SU-DHL-6 (cell line): Measurements from ENCODE around the gene USP54.

Experiments used
- H2AFZ ChIP-seq: fragments of 200-600 bp; sonication (generic); 2 replicates; pipeline ENCODE4 v1.6.1; 2014; ENCODE audit warnings: low read depth, mild to moderate bottlenecking, moderate library complexity, mixed read lengths, antibody characterized with exemption, low read length; ENCODE audit not compliant: severe bottlenecking
- H3F3A ChIP-seq: fragments of 200-600 bp; shearing (Covaris generic); 2 replicates; pipeline ENCODE4 v1.6.0; 2016; ENCODE audit warnings: antibody characterized with exemption, mild to moderate bottlenecking; ENCODE audit not compliant: insufficient read depth
- H3K27ac ChIP-seq: fragments of 200-600 bp; sonication (generic); 2 replicates; pipeline ENCODE4 v1.5.1; 2016; ENCODE audit warnings: low read depth, mild to moderate bottlenecking, low read length, moderate library complexity, mixed read lengths
- H3K27me3 ChIP-seq: fragments of 200-600 bp; sonication (generic), shearing (Covaris generic); 2 replicates; pipeline ENCODE4 v1.6.0; 2014; ENCODE audit warnings: mild to moderate bottlenecking, low read length
- H3K36me3 ChIP-seq: fragments of 200-600 bp; sonication (generic); 2 replicates; pipeline ENCODE4 v1.6.1; 2014; ENCODE audit warnings: mild to moderate bottlenecking, low read length, mixed read lengths
- H3K4me2 ChIP-seq: fragments of 300-600, 200-600 bp; shearing (Covaris generic), sonication (generic); 2 replicates; pipeline ENCODE4 v1.6.0; 2014; ENCODE audit warnings: low read length, low read depth, mild to moderate bottlenecking; ENCODE audit not compliant: poor library complexity, severe bottlenecking
- H3K4me3 ChIP-seq: fragments of 200-600 bp; sonication (generic); 2 replicates; pipeline ENCODE4 v1.5.1; 2014; ENCODE audit warnings: antibody characterized with exemption, low read length, mild to moderate bottlenecking, mixed read lengths; ENCODE audit not compliant: insufficient read depth, poor library complexity, severe bottlenecking
- H3K79me2 ChIP-seq: fragments of 200-600 bp; sonication (generic); 2 replicates; pipeline ENCODE4 v1.6.1; 2014; ENCODE audit warnings: mild to moderate bottlenecking, low read length, moderate library complexity; ENCODE audit not compliant: insufficient read depth
- H3K9ac ChIP-seq: fragments of 200-600 bp; sonication (generic); 2 replicates; pipeline ENCODE4 v1.7.0; 2014; ENCODE audit warnings: mild to moderate bottlenecking, low read length
- H3K9me2 ChIP-seq: fragments of 200-600 bp; sonication (generic); replicated peaks from 2 replicates; pipeline ENCODE4 v1.6.1; 2014; ENCODE audit warnings: low read length; ENCODE audit not compliant: insufficient read depth
- H3K9me3 ChIP-seq: fragments of 200-600 bp; sonication (generic); 2 replicates; pipeline ENCODE4 v1.6.1; 2014; ENCODE audit warnings: low read length, mixed read lengths; ENCODE audit not compliant: insufficient read depth
- H4K20me1 ChIP-seq: fragments of 200-600 bp; sonication (generic); 2 replicates; pipeline ENCODE4 v1.6.1; 2014; ENCODE audit warnings: low read depth, mild to moderate bottlenecking, antibody characterized with exemption, low read length, moderate library complexity, mixed read lengths
- CTCF ChIP-seq: fragments of 200-600 bp; sonication (generic); IDR thresholded peaks from one replicate; pipeline ENCODE4 v1.5.1; 2017; ENCODE audit warnings: antibody characterized with exemption, mild to moderate bottlenecking, low read length, moderate library complexity; ENCODE audit not compliant: insufficient read depth, poor library complexity, severe bottlenecking
- EZH2phosphoT487 ChIP-seq: fragments of 200-600 bp; sonication (generic), shearing (Covaris generic); conservative IDR thresholded peaks from 2 replicates; pipeline ENCODE4 v1.6.1; 2018; ENCODE audit warnings: mild to moderate bottlenecking, antibody characterized with exemption, low read length, moderate library complexity, mixed read lengths

USP54 gene

GRCh38 chr10:73517166-73517888 is 73.8 kb downstream of the USP54 start:
- Histone ChIP-seq H3K9me2 (no peaks in the 10 kb centered on the region), H3K9ac (no peak overlapping the region), H3K79me2 (no peaks in the 10 kb centered on the region), H2AFZ (no peak overlapping the region), H4K20me1 (no peaks in the 10 kb centered on the region), H3K36me3 (no peaks in the 10 kb centered on the region), H3K4me3 (no peak overlapping the region), H3K4me2 (no peak overlapping the region), H3K27me3 (no peaks in the 10 kb centered on the region), H3F3A (no peaks in the 10 kb centered on the region), H3K27ac (no peak overlapping the region), H3K9me3 (no peaks in the 10 kb centered on the region)
- TF ChIP-seq EZH2phosphoT487: no peak
- TF ChIP-seq CTCF: no peak

- TF ChIP-seq CTCF (no peak), EZH2phosphoT487 (no peak)
- Histone ChIP-seq H3K4me2 (no peak overlapping the region), H3K79me2 (no peaks in the 10 kb centered on the region), H3F3A (no peaks in the 10 kb centered on the region), H3K27ac (no peak overlapping the region), H4K20me1 (no peaks in the 10 kb centered on the region), H3K4me3 (no peak overlapping the region), H2AFZ (no peak overlapping the region), H3K9me3 (no peaks in the 10 kb centered on the region), H3K9me2 (no peaks in the 10 kb centered on the region), H3K9ac (no peak overlapping the region), H3K36me3 (no peaks in the 10 kb centered on the region), H3K27me3 (no peaks in the 10 kb centered on the region)
These were observed 78.9 kb downstream of the USP54 start for GRCh38 chr10:73512207-73512743.

DNA sequence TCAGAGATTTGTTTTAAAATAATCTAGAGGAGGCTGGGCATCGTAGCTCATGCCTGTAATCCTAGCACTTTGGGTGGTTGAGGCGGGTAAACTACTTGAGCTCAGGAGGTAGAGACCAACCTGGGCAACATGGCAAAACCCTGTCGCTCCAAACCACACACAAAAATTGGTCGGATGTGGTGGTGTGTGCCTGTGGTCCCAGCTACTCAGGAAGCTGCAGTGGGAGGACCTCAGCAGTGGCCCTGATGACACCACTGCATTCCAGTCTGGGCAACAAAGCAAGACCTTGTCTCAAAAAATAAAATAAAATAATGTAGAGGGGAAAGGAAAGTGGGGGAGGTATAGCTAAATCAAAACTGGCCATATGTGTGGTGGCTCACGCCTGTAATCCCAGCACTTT is 81.4 kb downstream of the USP54 start:
- no peaks in the 10 kb centered on the region for H3K36me3 ChIP-seq
- no peaks in the 10 kb centered on the region for H3K79me2 ChIP-seq
- H3K4me2 ChIP-seq: no peak overlapping the region
- no peaks in the 10 kb centered on the region for H3K27me3 ChIP-seq
- H3K27ac ChIP-seq: no peak overlapping the region
- H2AFZ ChIP-seq: no peak overlapping the region
- no peaks in the 10 kb centered on the region for H3K9me3 ChIP-seq
- no peak for TF ChIP-seq EZH2phosphoT487
- TF ChIP-seq CTCF: no peak
- no peaks in the 10 kb centered on the region for H4K20me1 ChIP-seq
- H3F3A ChIP-seq: no peaks in the 10 kb centered on the region
- H3K4me3 ChIP-seq: no peak overlapping the region
- H3K9me2 ChIP-seq: no peaks in the 10 kb centered on the region
- H3K9ac ChIP-seq: no peak overlapping the region
